ENCODE measurements around the gene SLIT1.

Gene SLIT1

DNA sequence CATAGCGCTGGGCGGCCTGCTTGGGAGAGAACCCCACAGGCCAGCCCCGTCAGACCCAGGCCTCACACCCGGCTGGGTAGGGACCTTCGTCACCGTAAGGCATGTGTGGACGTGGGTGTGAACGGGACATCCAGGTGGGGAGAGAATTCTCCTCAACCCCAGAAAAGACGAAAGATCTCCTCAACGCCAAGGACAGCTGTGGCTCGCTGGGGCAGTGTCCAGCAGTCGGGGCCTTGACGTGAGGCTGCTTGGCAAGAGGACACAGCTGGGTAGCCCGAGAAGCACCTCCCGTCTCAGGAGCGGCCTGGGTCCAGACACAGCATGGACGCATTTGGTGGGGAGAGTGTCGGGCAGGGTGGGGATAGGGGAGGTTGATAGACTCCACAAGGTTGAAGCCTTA lies 1.2 kb upstream of the SLIT1 start:
- TF ChIP-seq FOXP2 (optimal IDR thresholded peaks at IDR 0.05; ENCODE audit: borderline replicate concordance, extremely low read depth, extremely low read length, insufficient read depth) = no peak
- TF ChIP-seq, protein P1, sequence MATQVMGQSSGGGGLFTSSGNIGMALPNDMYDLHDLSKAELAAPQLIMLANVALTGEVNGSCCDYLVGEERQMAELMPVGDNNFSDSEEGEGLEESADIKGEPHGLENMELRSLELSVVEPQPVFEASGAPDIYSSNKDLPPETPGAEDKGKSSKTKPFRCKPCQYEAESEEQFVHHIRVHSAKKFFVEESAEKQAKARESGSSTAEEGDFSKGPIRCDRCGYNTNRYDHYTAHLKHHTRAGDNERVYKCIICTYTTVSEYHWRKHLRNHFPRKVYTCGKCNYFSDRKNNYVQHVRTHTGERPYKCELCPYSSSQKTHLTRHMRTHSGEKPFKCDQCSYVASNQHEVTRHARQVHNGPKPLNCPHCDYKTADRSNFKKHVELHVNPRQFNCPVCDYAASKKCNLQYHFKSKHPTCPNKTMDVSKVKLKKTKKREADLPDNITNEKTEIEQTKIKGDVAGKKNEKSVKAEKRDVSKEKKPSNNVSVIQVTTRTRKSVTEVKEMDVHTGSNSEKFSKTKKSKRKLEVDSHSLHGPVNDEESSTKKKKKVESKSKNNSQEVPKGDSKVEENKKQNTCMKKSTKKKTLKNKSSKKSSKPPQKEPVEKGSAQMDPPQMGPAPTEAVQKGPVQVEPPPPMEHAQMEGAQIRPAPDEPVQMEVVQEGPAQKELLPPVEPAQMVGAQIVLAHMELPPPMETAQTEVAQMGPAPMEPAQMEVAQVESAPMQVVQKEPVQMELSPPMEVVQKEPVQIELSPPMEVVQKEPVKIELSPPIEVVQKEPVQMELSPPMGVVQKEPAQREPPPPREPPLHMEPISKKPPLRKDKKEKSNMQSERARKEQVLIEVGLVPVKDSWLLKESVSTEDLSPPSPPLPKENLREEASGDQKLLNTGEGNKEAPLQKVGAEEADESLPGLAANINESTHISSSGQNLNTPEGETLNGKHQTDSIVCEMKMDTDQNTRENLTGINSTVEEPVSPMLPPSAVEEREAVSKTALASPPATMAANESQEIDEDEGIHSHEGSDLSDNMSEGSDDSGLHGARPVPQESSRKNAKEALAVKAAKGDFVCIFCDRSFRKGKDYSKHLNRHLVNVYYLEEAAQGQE (IDR thresholded peaks at IDR 0.05; ENCODE audit: insufficient read depth in 1 of 2, low read depth in 2 of 2, low read length in 2 of 2) = no peak
- no peak for TF ChIP-seq TAF1 (IDR thresholded peaks at IDR 0.05; ENCODE audit: borderline replicate concordance, insufficient read depth, low read length)
- no peak for TF ChIP-seq SIN3A (IDR thresholded peaks at IDR 0.05; ENCODE audit: borderline replicate concordance, insufficient read depth, low read length)
- TF ChIP-seq POLR2AphosphoS5 (IDR thresholded peaks at IDR 0.05; ENCODE audit: low read depth, low read length) = no peak

DNA sequence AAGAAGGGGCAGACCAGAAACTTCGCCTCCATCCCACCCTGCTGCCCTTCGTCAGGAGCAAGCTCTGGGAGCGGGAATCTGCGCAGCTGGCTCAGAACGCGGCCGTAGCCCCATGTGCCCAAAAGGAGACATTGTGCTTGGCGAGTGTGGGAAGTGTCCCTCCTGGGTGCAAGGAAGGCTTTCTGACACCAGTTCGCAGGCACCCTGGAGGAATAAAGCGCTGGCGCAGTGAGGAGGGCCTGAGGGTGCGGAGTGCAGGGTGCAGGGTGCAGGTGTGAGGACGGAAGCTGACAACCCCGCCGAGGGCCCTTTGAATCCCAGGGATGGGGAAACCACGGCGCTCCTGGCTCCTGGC lies 811 bp downstream of the SLIT1 start:
- no peak for TF ChIP-seq TAF1 (IDR thresholded peaks at IDR 0.05; ENCODE audit: borderline replicate concordance, insufficient read depth, low read length)
- TF ChIP-seq FOXP2 (optimal IDR thresholded peaks at IDR 0.05; ENCODE audit: borderline replicate concordance, extremely low read depth, extremely low read length, insufficient read depth) = no peak
- no peak for TF ChIP-seq SIN3A (IDR thresholded peaks at IDR 0.05; ENCODE audit: borderline replicate concordance, insufficient read depth, low read length)
- TF ChIP-seq POLR2AphosphoS5 (IDR thresholded peaks at IDR 0.05; ENCODE audit: low read depth, low read length) = no peak
- TF ChIP-seq, protein P1 (IDR thresholded peaks at IDR 0.05; ENCODE audit: insufficient read depth in 1 of 2, low read depth in 2 of 2, low read length in 2 of 2) = no peak

DNA sequence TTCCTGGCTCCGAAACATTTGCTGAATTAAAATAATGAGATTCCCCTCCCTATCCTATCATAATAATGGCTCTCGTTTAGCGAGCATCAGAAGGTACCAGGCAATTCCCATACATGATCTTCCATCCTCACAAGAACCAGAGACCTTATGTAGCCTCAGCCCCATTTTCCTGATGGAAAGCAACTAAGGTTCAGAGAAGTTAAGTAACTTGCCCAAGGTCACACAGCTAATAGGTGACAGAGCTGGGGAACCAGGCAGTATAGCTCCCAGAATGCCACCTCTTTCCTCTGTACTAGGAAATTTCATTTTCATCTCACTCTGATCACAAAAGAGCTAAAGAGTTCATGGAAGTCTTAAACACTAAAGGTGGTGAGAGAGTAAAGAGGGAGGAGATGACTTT lies 2.4 kb downstream of the SLIT1 start:
- TF ChIP-seq, protein P1 (IDR thresholded peaks at IDR 0.05; ENCODE audit: insufficient read depth in 1 of 2, low read depth in 2 of 2, low read length in 2 of 2) = no peak
- TF ChIP-seq FOXP2 (optimal IDR thresholded peaks at IDR 0.05; ENCODE audit: borderline replicate concordance, extremely low read depth, extremely low read length, insufficient read depth) (no peak), POLR2AphosphoS5 (IDR thresholded peaks at IDR 0.05; ENCODE audit: low read depth, low read length) (no peak), SIN3A (IDR thresholded peaks at IDR 0.05; ENCODE audit: borderline replicate concordance, insufficient read depth, low read length) (no peak), TAF1 (IDR thresholded peaks at IDR 0.05; ENCODE audit: borderline replicate concordance, insufficient read depth, low read length) (no peak)

DNA sequence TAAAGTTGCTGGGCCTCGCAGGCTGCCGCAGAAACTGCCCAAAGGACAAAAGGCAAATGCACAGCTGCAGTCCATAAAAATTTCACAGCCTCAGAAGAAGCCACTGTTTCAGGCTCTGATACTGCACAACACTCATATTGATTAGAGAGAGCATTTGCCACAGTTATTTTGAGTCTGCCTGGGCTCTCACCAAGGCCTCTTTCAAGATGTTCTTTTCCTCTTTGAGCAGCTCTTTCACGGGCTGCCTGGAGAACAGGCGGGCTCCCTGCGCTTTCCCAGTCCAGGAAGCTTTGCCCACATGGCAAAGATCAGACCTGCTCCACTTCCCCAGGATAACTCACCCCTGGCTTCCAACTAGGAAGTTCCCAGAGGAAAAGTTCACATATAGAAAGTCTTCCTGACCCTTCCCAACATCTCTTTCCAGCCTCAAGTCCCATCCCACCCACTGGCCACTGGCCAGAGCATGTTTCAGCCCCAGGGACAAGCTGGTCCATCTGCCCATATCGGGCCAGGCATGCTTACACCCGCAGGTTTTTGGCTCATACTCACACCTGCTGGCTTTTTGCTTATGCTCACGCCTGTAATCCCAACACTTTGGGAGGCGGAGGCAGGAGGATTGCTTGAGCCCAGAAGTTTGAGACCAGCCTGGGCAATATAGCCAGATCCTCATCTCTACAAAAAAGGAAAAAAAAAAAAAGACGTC lies 3.3 kb downstream of the SLIT1 start:
- TF ChIP-seq TAF1 (IDR thresholded peaks at IDR 0.05; ENCODE audit: borderline replicate concordance, insufficient read depth, low read length) = no peak
- no peak for TF ChIP-seq FOXP2 (optimal IDR thresholded peaks at IDR 0.05; ENCODE audit: borderline replicate concordance, extremely low read depth, extremely low read length, insufficient read depth)
- no peak for TF ChIP-seq POLR2AphosphoS5 (IDR thresholded peaks at IDR 0.05; ENCODE audit: low read depth, low read length)
- TF ChIP-seq SIN3A (IDR thresholded peaks at IDR 0.05; ENCODE audit: borderline replicate concordance, insufficient read depth, low read length) = no peak
- TF ChIP-seq, protein P1 (IDR thresholded peaks at IDR 0.05; ENCODE audit: insufficient read depth in 1 of 2, low read depth in 2 of 2, low read length in 2 of 2) = no peak
